GM23338 (cell line): ENCODE measurements around the gene ACSM4.

Source experiments
- CREB1 ChIP-seq: fragments of 250-450 bp; sonication (Bioruptor Pico); IDR thresholded peaks from 2 replicates; pipeline ENCODE4 v1.5.0; 2020; ENCODE audit warnings: low read depth, mild to moderate bottlenecking, moderate library complexity
- EZH2 ChIP-seq: fragments of 200-600 bp; sonication (generic); IDR thresholded peaks from one replicate; pipeline ENCODE4 v1.8.0; 2017; ENCODE audit warnings: antibody characterized with exemption, mild to moderate bottlenecking, low read depth; ENCODE audit not compliant: unreplicated experiment
- EZH2phosphoT487 ChIP-seq: fragments of 200-600 bp; sonication (generic); IDR thresholded peaks from one replicate; pipeline ENCODE4 v1.8.1; 2018; ENCODE audit warnings: antibody characterized with exemption; ENCODE audit not compliant: unreplicated experiment
- JUNB ChIP-seq: IDR thresholded peaks from one replicate; pipeline ENCODE4 v1.6.1; 2016; ENCODE audit warnings: antibody characterized with exemption; ENCODE audit not compliant: unreplicated experiment
- POLR2AphosphoS5 ChIP-seq: IDR thresholded peaks from 2 replicates; pipeline ENCODE4 v1.6.1; 2016; ENCODE audit warnings: antibody characterized with exemption, low read depth
- STAT1 ChIP-seq: IDR thresholded peaks from one replicate; pipeline ENCODE4 v1.6.1; 2016; ENCODE audit warnings: antibody characterized with exemption; ENCODE audit not compliant: unreplicated experiment
- ZNF114 ChIP-seq: fragments of 250-450 bp; sonication (Bioruptor Pico); IDR thresholded peaks from 2 replicates; pipeline ENCODE4 v1.5.0; 2020; ENCODE audit warnings: mild to moderate bottlenecking, moderate library complexity
- ZNF331 ChIP-seq: fragments of 250-450 bp; sonication (Bioruptor Pico); IDR thresholded peaks from 2 replicates; pipeline ENCODE4 v1.5.0; 2020; ENCODE audit warnings: low read depth, mild to moderate bottlenecking, moderate library complexity
- TF ChIP-seq, protein P1 (sequence below): IDR thresholded peaks from one replicate; pipeline ENCODE4 v1.6.1; 2018; ENCODE audit warnings: antibody characterized with exemption; ENCODE audit not compliant: unreplicated experiment
- TF ChIP-seq, protein P2 (sequence below), 2 experiments: fragments of 200-600 bp in 1 of 2; sonication (generic) in 1 of 2; conservative IDR thresholded peaks; 2 replicates each; pipeline versions ENCODE4 v1.5.1 to v1.6.1; 2016 to 2017; ENCODE audit warnings: antibody characterized with exemption in 2 of 2, low read depth in 2 of 2, mild to moderate bottlenecking in 2 of 2, moderate library complexity in 1 of 2
- TF ChIP-seq, protein P3 (sequence below): IDR thresholded peaks from 2 replicates; pipeline ENCODE4 v1.6.1; 2016; ENCODE audit warnings: antibody characterized with exemption

DNA sequence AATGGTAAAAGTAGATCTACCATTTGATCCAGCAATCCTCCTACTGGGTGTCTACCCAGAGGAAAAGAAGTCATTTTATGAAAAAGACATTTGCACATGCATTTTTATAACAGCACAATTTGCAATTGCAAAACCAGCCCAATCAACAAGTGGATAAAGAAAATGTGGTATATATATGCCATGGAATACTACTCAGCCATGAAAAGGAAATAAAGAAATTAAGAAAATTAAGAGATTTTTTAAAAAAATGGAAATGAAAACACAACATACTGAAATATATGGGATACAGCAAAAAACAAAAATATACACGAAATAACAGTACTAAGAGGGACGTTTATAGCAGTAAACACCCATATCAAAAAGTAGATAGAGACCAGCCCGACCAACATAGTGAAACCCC is 58.9 kb downstream of the ACSM4 start:
- TF ChIP-seq POLR2AphosphoS5 (no peak), EZH2 (no peak), EZH2phosphoT487 (no peak), STAT1 (no peak), ZNF331 (CRISPR knock-in tag) (no peak), JUNB (no peak), ZNF114 (CRISPR knock-in tag) (no peak), CREB1 (CRISPR knock-in tag) (no peak)
- TF ChIP-seq, protein P1, sequence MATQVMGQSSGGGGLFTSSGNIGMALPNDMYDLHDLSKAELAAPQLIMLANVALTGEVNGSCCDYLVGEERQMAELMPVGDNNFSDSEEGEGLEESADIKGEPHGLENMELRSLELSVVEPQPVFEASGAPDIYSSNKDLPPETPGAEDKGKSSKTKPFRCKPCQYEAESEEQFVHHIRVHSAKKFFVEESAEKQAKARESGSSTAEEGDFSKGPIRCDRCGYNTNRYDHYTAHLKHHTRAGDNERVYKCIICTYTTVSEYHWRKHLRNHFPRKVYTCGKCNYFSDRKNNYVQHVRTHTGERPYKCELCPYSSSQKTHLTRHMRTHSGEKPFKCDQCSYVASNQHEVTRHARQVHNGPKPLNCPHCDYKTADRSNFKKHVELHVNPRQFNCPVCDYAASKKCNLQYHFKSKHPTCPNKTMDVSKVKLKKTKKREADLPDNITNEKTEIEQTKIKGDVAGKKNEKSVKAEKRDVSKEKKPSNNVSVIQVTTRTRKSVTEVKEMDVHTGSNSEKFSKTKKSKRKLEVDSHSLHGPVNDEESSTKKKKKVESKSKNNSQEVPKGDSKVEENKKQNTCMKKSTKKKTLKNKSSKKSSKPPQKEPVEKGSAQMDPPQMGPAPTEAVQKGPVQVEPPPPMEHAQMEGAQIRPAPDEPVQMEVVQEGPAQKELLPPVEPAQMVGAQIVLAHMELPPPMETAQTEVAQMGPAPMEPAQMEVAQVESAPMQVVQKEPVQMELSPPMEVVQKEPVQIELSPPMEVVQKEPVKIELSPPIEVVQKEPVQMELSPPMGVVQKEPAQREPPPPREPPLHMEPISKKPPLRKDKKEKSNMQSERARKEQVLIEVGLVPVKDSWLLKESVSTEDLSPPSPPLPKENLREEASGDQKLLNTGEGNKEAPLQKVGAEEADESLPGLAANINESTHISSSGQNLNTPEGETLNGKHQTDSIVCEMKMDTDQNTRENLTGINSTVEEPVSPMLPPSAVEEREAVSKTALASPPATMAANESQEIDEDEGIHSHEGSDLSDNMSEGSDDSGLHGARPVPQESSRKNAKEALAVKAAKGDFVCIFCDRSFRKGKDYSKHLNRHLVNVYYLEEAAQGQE = no peak
- TF ChIP-seq, protein P2, sequence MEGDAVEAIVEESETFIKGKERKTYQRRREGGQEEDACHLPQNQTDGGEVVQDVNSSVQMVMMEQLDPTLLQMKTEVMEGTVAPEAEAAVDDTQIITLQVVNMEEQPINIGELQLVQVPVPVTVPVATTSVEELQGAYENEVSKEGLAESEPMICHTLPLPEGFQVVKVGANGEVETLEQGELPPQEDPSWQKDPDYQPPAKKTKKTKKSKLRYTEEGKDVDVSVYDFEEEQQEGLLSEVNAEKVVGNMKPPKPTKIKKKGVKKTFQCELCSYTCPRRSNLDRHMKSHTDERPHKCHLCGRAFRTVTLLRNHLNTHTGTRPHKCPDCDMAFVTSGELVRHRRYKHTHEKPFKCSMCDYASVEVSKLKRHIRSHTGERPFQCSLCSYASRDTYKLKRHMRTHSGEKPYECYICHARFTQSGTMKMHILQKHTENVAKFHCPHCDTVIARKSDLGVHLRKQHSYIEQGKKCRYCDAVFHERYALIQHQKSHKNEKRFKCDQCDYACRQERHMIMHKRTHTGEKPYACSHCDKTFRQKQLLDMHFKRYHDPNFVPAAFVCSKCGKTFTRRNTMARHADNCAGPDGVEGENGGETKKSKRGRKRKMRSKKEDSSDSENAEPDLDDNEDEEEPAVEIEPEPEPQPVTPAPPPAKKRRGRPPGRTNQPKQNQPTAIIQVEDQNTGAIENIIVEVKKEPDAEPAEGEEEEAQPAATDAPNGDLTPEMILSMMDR (conservative IDR thresholded peaks at IDR 0.05; ENCODE audit: low read depth in 2 of 2) = no peak
- TF ChIP-seq, protein P3, sequence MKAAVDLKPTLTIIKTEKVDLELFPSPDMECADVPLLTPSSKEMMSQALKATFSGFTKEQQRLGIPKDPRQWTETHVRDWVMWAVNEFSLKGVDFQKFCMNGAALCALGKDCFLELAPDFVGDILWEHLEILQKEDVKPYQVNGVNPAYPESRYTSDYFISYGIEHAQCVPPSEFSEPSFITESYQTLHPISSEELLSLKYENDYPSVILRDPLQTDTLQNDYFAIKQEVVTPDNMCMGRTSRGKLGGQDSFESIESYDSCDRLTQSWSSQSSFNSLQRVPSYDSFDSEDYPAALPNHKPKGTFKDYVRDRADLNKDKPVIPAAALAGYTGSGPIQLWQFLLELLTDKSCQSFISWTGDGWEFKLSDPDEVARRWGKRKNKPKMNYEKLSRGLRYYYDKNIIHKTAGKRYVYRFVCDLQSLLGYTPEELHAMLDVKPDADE = no peak
